ENCODE measurements around the gene NUCKS1.
A peak's percentile ranks its signal among the peaks of the same experiment; 100 is the strongest.

NUCKS1 gene
- 146 to 215 reads per million in 2 donors for total RNA-seq

GRCh38 chr1:205750138-205751035 lies at the start of gene NUCKS1:
TSS of gene NUCKS1 (minus strand) at chr1:205750182. CDS start at chr1:205749973, 209 bp downstream.
- peak; percentile 90 for DNase-seq

- no peak for DNase-seq
Observed at GRCh38 chr1:205798577-205798976, 48.6 kb upstream of the NUCKS1 start.

- no peak for DNase-seq
Observed at GRCh38 chr1:205797168-205797567, 47.2 kb upstream of the NUCKS1 start.

DNA sequence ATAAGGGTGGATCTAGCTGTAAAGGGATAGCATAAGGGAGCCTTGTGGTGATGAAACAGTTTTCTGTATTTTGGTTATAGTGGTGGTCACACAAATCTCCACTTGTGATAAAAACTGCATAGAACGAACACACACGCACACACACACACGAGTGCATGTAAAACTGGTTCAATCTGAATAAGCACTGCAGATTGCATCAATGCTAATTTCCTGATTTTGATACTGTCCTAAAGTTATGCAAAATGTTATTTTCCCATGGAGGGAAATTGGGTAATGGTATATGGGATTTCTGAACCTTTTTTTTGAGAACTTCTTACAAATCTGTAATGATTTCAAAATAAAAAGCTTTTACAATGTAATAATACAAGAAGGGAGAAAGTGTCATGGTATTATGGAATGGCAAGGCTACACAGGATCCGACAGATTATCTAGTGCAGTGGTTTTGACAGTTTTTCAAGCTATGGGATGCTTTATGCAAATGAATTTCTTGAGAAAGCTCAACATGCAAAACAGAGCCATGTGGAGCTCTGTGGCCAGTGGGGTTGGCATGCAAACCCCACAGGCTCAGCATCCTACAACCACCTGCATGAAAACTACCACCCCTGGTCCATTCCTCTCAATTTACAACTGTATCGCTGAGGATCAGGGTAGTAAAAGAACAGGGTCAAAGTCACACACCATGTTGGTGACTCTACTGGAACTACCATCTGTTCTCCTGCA lies 44.2 kb upstream of the NUCKS1 start:
- no peak for DNase-seq

DNA sequence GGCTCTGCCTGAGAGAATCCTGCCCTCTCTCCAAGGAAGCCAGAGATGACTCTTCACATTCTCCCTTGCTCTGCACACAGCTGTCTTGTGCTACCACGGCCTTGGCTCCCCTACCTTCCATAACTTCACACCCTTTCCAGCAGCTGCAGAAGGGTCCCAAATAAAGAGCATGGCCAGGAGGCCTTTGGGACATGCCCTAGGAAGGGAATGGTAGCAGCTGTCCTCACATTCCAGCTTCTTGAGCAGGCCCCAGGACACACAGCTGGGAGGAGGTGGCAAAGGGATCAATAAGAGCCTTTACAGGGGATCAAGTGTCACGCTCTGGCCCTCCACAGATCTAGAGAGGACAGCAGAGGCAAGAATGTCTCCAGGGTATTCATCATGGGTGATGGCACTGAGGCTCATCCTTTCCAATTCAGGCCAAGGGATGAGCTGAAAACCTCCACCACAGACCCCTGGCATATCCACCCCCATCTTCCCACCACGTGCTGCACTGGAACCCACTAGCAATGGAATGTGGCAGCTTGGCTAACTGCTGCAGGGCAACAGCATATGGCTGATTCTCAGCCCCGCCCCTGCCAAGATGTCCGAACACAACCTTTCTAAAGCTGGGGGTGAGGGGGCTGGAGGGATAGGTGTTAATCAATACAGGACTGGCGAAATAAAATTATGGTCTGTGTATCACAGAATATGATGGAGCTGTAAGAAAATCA lies 43.1 kb upstream of the NUCKS1 start:
- no peak for DNase-seq

DNA sequence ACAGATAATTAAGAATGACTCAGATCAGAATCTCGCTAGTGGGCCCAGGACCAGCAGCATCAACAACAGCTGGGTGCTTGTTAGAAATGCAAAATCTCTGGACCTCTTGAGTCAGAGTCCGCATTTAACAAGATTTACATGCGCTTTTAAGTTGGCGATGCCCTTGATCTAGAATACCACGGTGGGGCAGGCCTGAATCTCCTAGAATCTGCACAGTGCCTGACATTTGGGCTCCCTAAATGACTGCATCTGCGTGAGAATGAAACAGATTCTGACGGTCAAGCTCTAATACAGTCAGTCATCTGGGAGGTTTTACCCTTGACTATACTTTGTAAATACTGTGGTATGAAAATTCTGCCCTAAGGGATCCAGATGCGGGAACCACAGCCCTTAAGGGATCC lies 42.5 kb upstream of the NUCKS1 start:
- no peak for DNase-seq

DNA sequence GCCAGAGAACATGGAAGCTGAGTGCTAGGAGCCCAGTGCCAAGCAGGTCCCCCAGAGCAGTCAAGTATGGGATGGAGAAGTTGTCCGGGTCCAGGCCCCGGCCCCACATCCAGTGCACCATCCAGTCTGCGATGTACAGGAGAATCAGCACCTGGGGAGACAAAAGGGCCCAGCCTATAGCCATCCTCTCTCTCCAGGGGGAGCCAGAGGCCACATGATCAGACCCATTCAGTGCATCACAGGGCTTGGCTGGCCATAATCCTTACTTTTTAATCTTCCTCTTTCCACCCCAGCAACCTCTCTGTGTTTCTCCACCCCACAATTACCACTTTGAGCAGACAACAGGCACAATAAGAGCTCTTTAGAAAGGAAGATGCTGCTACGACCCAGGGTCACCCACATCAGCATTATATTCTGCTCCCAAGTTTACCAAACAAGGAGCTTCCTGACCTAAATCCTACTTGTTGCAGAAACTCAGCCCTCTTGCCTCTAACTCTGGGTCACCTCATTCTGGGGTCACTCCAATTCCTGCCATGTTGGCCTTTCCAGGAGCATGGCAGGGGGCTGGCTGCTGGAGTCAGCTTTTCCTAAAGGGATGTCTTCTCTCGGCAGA lies 41.7 kb upstream of the NUCKS1 start:
- peak; percentile 35 for DNase-seq

DNA sequence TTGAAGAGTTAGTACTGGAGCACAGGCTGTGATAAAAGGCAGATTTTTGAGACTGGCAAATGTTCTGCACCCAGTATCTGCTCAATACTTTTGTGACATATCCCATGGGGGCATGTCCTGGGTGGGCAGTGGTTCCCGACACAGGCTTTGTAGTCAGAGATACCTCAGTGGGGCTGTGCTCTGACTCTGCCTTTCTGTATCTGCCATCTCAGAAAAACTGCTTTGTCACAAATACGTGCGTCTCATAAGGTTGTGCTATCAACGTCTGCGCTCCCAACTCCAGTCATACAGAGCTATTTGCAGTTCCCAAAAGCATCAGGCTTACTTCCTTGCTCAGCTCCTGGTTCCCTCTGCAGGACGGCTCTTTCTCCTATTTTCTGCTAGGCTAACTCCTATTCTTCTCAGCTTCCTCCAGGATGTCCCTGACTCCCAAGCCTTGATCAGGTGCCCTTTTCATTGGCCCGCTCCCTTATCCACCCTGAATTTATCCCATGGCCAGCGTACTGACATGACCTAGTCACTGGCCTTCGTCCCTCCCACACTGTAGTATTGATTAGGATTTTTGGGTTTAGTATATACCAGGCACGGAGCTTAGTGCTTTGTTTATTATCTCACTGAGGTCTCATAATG lies 37.4 kb upstream of the NUCKS1 start:
- no peak for DNase-seq

DNA sequence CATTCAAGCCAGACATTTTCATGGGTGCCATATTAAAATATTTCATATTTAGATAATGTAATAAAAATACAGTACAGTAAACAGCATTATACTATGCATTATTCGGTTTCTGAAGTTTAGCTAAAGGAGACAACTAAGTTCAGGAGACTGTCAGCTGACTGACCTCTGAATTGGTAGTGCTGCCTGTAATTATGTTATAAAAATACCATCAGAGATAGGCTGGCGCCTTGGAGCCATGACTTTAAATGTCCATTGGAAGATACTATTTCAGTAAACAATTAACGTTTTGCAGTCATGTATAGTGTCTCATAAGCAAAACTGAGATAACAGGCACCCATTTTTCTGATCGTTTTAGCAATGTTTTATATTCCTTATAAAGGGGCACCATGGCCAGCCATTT lies 36.6 kb upstream of the NUCKS1 start:
- DNase-seq = no peak

DNA sequence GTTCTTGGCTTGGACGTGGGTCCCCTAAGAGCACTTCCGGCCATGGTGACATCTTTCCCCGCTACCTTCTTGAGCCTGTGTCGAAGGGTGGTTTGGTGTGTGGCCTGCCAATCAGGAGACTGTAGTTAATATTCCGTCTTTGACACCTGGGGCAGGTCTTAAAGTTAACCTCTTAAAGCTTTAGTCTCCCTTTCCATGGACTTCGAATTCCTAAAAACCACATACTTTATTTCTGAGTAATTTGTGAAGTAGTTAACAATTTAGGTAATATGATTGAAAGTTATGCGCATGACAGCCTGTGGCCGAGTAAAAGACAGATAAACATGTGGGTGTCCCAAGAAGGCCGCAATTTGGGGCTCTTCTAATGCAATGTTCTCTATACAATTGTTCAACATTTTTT lies 35.5 kb upstream of the NUCKS1 start:
- DNase-seq = no peak

DNA sequence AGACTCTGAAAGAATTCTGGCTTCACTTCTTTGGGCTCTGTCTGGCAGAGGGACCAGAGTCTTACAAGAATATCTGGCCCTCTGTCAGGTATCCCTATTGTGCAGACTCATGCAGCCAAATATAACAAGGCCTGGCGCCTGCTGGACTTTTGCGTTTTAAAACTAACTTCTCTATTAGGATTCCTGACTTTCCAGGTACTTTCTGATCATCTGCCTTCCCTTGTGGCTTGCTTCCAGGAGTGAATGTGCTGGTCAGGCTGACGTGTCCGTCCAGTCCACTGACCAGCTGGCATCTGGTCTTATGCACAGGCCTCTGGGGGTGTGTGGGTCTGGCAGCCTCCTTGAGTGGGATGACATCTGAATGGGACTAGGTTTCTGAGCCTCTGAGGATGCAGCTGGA lies 33.9 kb upstream of the NUCKS1 start:
- no peak for DNase-seq

DNA sequence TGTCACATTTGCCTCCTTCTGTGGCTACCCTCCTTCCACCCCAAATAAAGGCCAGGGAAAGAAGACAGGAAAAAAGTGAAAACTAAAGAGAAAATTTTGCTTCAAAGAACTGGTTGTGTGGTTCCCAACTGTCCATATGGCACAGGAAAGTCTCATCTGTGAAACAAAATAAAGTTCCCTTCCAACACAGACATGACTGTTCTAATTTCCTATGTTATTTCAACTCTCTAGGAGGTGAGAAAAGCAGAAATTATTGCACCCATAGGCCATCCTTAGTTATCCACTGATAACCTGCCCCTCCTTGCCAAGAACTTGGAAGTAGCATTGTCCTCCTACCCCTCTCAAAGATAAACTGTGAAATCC lies 33.4 kb upstream of the NUCKS1 start:
- DNase-seq = no peak

GRCh38 chr1:205782627-205783432 lies 32.8 kb upstream of the NUCKS1 start:
- DNase-seq = no peak

DNA sequence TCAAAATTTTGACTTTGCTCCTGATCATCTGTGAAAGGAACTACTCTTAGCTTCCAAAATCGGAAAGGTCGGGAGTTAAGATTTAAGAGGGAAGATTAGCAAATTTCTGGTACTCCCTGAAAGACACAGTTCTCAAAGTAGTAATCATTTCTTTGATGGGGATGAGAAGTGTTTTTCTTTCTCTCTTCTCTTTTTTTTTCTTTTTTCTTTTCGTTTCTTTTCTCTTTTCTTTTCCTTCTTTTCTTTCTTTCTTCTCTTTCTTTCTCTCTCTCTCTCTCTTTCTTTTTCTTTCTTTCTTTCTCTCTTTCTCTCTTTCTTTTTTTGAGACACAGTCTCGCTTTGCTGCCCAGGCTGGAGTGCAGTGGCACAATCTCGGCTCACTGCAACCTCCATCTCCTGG lies 30.4 kb upstream of the NUCKS1 start:
- DNase-seq = no peak

DNA sequence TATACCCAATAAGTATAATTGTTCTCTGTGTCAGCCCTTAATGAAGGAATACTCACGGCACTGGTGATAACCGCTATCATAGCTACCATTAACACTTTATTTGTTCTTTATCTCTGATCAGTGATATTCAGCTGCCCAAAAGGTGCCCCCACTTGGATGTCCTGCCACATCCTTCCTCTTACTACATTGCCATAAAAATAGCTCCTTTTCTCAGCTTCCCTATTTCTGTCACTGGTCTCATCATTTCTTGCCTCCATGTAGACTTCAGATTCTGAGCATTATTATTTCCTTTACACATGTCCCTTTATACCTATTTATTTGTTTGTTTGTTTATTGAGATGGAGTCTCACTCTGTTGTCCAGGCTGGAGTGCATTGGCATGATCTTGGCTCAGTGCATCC lies 28.0 kb upstream of the NUCKS1 start:
- no peak for DNase-seq

DNA sequence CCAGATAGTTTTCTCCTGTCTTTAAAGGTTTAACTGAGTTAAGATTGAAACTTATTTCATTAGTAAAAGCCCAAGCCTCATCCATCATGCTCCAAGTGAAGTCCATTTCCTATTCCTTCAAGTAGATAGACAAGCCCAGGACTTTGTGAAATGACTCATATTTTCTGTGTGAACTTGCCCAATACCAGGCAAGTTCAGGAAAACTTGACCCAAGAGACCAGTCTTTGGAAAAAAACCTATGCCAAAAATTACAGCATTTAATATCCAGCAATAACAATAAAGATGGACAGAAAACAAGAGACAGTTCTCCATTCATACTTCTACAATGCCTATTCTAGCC lies 25.7 kb upstream of the NUCKS1 start:
- DNase-seq = no peak

- DNase-seq = peak; percentile 79
Observed at GRCh38 chr1:205775015-205775716, 25.2 kb upstream of the NUCKS1 start, which contains the start of gene RAB29. TSS of gene RAB29 (minus strand) at chr1:205775482. CDS start at chr1:205774956, 526 bp downstream.

GRCh38 chr1:205774198-205775014 lies 24.4 kb upstream of the NUCKS1 start:
- DNase-seq = peak; percentile 36

GRCh38 chr1:205772607-205773032 lies 22.6 kb upstream of the NUCKS1 start:
- DNase-seq = no peak

DNA sequence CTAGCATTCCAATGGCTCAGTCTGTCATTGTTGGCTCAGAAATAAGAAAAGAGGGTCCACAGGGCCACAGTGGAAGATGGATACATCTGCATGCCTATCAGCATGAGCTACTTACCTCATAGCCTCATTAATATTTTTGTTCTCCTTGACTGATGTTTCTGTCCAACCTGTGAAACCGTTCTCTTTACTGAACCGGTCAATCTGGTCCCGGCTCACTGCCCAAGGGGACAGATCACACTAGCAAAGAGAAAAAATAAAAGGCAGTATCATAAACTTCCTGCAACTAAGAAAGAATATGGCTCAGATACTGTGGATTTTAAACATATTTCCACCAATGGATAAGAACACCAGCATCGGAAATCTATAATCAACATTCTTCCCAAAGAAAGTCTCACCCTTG lies 20.6 kb upstream of the NUCKS1 start:
- DNase-seq = no peak

Data from T-helper 9 cell (primary cell).